Stimulated activated naive CD4-positive, alpha-beta T cell (primary cell): ENCODE measurements around the gene CRABP2.
A peak's percentile ranks its signal among the peaks of the same experiment; 100 is the strongest.

Experiments used
- DNase-seq, 6 experiments: peaks; one replicate each; lab custom pipeline; 2025; lab: John Stamatoyannopoulos, UW

Gene CRABP2

GRCh38 chr1:156668801-156669637 lies 36.4 kb downstream of the CRABP2 start:
- no peak for DNase-seq

- DNase-seq = no peak
Observed at GRCh38 chr1:156667968-156668709, 37.2 kb downstream of the CRABP2 start.

- DNase-seq = no peak
Observed at GRCh38 chr1:156667610-156667967, 37.8 kb downstream of the CRABP2 start.

- no peak for DNase-seq
Observed at GRCh38 chr1:156666862-156667609, 38.3 kb downstream of the CRABP2 start.

- no peak for DNase-seq
Observed at GRCh38 chr1:156665539-156665938, 39.8 kb downstream of the CRABP2 start.

- DNase-seq = no peak
Observed at GRCh38 chr1:156664767-156665411, 40.5 kb downstream of the CRABP2 start.

- DNase-seq = no peak
Observed at GRCh38 chr1:156664046-156664766, 41.2 kb downstream of the CRABP2 start.

- DNase-seq = no peak
Observed at GRCh38 chr1:156663178-156663577, 42.2 kb downstream of the CRABP2 start.

- no peak for DNase-seq
Observed at GRCh38 chr1:156662800-156663055, 42.7 kb downstream of the CRABP2 start.

- DNase-seq = no peak
Observed at GRCh38 chr1:156662005-156662799, 43.2 kb downstream of the CRABP2 start.

- no peak for DNase-seq
Observed at GRCh38 chr1:156660752-156661112, 44.7 kb downstream of the CRABP2 start.

GRCh38 chr1:156659988-156660751 lies 45.2 kb downstream of the CRABP2 start:
- DNase-seq = peak; percentile 77 to 91 (median 86)

- no peak for DNase-seq
Observed at GRCh38 chr1:156659661-156659987, 45.8 kb downstream of the CRABP2 start.

GRCh38 chr1:156658945-156659574 lies 46.3 kb downstream of the CRABP2 start:
- no peak for DNase-seq

GRCh38 chr1:156658496-156658895 lies 46.9 kb downstream of the CRABP2 start:
- DNase-seq = no peak

GRCh38 chr1:156657741-156658319 lies 47.6 kb downstream of the CRABP2 start:
- no peak for DNase-seq

- DNase-seq = peak; percentile 25 to 72 (median 62)
Observed at GRCh38 chr1:156656806-156657740, 48.3 kb downstream of the CRABP2 start.

- no peak for DNase-seq
Observed at GRCh38 chr1:156655904-156656516, 49.4 kb downstream of the CRABP2 start.
